Hematopoietic multipotent progenitor cell treated with erythropoietin and hydrocortisone succinate and interleukin-3 and kit ligand, for 15 days (in vitro differentiated cells): ENCODE data around the gene CCDC174.

Experiments
- DNase-seq: peaks from one replicate; pipeline ENCODE4 v3.0.0-alpha.2; 2015; ENCODE audit warnings: low spot score

The CCDC174 gene

DNA sequence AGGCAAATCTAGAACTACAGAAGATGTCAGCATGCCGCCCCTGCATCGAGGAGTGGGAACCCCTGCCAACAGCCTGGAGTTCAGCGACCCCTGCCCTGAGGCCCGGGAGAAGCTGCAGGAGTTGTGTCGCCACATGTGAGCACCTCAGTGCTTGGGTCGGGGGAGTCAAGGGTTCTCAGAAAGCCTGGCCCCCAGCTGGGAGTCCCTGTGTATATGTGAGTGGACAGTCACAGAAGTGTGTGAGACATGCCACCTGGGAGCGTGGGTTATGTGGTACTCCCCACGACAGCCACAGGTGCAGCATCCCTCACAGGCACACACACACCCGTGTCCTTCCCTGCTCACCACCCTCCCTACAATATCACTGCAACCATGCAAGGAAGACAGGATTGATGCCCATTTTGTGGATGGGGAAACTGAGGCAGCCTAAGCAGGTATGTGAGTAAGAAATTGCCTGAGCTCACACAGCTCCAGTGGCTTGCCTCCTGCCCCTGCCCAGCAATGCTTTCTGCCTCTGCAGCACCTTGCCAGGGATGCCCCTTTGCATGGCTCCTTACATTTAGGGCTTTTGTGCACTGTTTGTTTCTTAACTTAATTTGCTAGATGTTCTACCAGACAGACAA, 51.7 kb downstream of the CCDC174 start:
- DNase-seq: no peak

DNA sequence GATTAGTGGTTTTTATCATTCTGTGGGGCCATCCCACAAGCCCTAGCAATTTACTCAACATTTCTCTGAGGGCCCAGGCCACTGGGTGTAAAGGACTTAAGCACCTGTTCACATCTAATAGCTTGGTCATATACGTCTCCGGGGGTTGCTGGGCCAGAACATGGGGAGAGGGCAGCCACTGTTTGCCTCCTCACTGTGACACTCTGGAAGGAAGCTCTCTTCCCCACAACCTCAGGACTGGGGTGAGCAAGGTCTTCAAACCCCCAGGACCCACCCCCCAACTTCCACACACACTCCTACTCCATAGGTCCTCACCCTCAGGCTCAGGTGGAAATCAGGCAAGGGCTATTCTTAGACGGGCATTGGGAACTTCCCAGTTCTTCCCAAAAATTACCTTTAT, 52.2 kb downstream of the CCDC174 start:
- no peak for DNase-seq

DNA sequence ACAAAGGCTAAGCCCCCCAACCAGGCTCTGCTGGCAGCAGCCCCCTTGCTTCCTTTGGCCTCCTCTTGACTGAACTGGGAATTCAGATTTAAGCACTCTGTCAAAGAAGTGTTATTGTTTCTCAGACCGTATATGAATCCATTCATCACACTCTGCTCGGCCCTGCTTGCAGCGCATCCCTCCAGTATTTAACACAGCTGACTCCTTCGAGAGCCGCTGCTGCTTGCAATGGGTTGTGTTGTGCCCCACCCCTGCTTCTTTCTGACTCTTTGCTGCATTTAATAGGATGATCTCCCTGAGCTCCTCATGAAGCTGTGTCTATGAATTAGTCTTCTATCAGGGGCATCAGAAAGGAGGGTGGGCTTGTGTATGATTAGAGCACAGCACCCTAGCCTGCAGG, 54.5 kb downstream of the CCDC174 start:
- DNase-seq: no peak

DNA sequence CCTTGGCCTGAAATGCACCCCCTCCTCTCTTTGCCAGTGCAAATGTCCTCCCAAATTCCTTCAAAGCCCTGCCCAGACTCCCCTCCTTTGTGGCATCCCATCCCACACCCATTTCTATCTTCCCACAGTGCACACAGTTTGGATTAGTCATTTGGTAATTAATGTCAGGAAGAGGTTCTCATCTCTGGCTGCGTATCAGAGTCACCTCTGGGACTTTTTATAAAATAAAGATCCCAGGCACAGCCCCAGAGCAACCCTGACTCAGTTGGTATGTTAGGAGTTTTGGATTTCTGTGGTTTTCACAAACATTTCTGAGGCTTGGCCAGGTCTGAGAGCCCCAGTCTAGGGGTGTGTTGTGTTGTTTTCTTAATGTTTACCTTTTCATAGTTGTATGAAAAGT, 65.0 kb downstream of the CCDC174 start:
- no peak for DNase-seq

DNA sequence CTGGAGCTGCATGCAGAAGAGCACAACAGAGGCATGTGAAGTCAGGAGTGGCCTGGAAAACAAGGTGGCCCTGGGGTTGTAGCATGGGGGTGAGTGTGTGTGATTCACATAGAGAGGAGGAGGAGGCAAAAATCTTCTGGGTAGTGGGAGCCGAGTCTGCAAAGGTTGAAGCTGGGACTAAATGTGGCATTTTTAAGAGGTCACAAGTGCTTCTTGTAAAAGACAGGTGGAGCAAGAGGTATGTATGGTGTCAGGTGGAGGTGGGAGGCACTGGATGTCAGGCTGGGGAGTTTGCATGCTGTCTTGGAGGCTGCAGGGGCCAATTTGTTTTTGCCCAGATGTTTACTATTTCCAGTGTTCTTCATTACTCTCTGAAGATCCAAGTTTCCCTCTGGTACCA, 65.7 kb downstream of the CCDC174 start:
- no peak for DNase-seq

DNA sequence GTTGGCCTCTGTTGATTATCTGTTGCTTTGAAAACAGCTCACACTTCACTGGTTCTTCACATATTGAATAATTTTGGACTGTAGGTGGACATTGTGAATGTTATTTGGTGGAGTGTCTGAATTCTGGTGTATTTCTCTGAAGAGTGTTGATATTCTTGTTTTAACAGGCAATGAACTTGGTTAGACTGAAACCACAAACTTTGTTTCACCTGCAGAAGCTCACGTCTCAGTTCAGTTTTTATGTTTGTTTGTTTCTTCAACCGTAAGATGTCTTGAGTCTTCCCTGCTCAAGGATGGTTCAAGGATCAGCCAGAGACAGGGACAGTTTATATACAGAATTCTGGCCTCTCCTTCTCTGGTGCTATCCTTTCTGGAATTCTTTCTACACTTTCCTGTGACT, 67.0 kb downstream of the CCDC174 start:
- no peak for DNase-seq

DNA sequence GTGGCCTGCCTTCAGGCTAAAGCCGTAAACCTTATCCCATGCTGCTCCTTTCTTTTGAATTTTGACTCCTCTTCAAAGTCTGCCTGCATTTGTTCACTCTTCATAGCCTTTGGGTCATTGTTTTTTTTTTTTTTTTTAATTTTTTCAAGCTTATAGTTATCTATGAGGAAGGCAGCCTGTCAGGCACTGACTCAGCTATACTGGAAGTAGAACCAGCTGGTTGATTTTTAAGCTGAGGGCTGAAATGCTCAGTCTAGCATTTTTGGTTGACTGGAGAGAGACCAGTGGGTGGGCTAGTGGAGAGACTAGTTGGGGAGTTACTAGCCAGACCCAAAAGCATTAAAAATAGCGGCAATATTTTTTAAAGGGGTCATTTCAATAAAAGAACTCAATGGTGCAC, 67.4 kb downstream of the CCDC174 start:
- DNase-seq: no peak

DNA sequence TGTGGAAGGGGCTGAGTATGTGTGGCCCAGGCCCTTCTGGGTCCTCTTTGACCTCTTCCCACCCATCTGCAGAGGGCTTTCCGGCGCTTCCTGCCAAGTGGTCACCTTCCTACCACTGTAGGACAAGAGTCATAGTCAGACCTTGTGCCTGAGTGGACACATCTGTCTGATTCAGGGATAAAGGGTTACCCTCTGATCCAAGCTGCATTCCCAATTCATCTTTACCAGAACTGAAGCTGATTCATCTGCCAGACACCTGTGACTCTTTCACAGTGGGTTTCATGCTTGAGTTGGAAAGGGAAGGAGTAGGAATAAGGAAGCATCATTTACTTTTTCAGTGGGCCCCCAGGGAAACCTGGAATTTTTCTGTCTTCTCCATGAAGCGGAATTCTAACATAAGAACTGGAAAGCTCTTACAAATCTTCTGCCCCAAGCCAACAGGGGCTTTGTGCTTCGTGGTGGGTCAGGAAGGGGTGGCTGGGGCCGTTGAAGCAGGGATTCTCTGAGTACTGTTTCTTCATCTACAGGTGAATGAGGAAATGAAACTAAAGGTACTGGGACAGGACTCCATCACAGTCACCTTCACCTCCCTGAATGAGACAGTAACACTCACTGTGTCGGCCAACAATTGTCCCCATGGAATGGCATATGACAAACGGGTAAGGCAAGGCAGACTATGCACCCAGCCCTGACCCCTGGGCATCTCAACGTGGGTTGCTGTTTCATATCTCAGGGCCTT, 69.7 kb downstream of the CCDC174 start:
- DNase-seq: no peak
